Right kidney (tissue), 1 donor: ENCODE data around the gene WWOX.

Experiments used
- DNase-seq: peaks from one replicate; pipeline ENCODE4 v3.0.0-alpha.2; 2016

The WWOX gene

GRCh38 chr16:79004309-79004708 is 904.9 kb downstream of the WWOX start:
- no peak for DNase-seq

GRCh38 chr16:79005096-79005495 is 905.6 kb downstream of the WWOX start:
- DNase-seq: no peak

GRCh38 chr16:79006206-79006605 is 906.8 kb downstream of the WWOX start:
- DNase-seq: no peak

GRCh38 chr16:79006765-79007164 is 907.3 kb downstream of the WWOX start:
- no peak for DNase-seq

GRCh38 chr16:79007614-79008013 is 908.2 kb downstream of the WWOX start:
- DNase-seq: no peak

- DNase-seq: no peak
Observed at GRCh38 chr16:79008036-79008868, 908.8 kb downstream of the WWOX start.

- DNase-seq: no peak
Observed at GRCh38 chr16:79008869-79009179, 909.4 kb downstream of the WWOX start.

- DNase-seq: no peak
Observed at GRCh38 chr16:79009896-79010295, 910.4 kb downstream of the WWOX start.

- DNase-seq: no peak
Observed at GRCh38 chr16:79011282-79011681, 911.8 kb downstream of the WWOX start.

GRCh38 chr16:79012671-79013434 is 913.4 kb downstream of the WWOX start:
- DNase-seq: no peak

- DNase-seq: no peak
Observed at GRCh38 chr16:79013930-79014660, 914.6 kb downstream of the WWOX start.

- no peak for DNase-seq
Observed at GRCh38 chr16:79018650-79019429, 919.4 kb downstream of the WWOX start.

GRCh38 chr16:79019431-79019830 is 920.0 kb downstream of the WWOX start:
- DNase-seq: no peak

- DNase-seq: no peak
Observed at GRCh38 chr16:79021991-79022630, 922.7 kb downstream of the WWOX start.

- no peak for DNase-seq
Observed at GRCh38 chr16:79026117-79026516, 926.7 kb downstream of the WWOX start.

- DNase-seq: no peak
Observed at GRCh38 chr16:79036541-79036940, 937.1 kb downstream of the WWOX start.

GRCh38 chr16:79037521-79038373 is 938.3 kb downstream of the WWOX start:
- DNase-seq: no peak

GRCh38 chr16:79041206-79041605 is 941.8 kb downstream of the WWOX start:
- DNase-seq: no peak

GRCh38 chr16:79042141-79042540 is 942.7 kb downstream of the WWOX start:
- no peak for DNase-seq

- DNase-seq: no peak
Observed at GRCh38 chr16:79042886-79043285, 943.4 kb downstream of the WWOX start.

- no peak for DNase-seq
Observed at GRCh38 chr16:79045191-79045590, 945.7 kb downstream of the WWOX start.
